ENCODE data around the gene DIAPH1.

The DIAPH1 gene

GRCh38 chr5:141656396-141656795, 37.6 kb upstream of the DIAPH1 start:
- TF ChIP-seq Cebpa-rat (IDR thresholded peaks at IDR 0.05) = no peak
- Histone ChIP-seq H3K36me3 (peaks cover 0 to 81% (median 29%) of the 10 kb centered on the region in 11 experiments; a peak in 14 of 22 replicates), H3K27me3 (no peaks in the 10 kb centered on the region), H3K9ac (no peak overlapping the region), H3K9me3 (replicated peaks in 1 of 11) (peaks cover 0 to 5% (median 0%) of the 10 kb centered on the region in 11 experiments; a peak in 2 of 22 replicates), H3K4me3 (no peak overlapping the region), H4K20me1 (peaks cover 0 to 12% (median 0%) of the 10 kb centered on the region in 11 experiments; a peak in 1 of 22 replicates), H3K4me2 (no peak overlapping the region; a peak in 1 of 22 replicates), H3K27ac (no peak overlapping the region), H3K4me1 (peaks cover 6 to 15% (median 7%) of the 10 kb centered on the region in 10 experiments)

DNA sequence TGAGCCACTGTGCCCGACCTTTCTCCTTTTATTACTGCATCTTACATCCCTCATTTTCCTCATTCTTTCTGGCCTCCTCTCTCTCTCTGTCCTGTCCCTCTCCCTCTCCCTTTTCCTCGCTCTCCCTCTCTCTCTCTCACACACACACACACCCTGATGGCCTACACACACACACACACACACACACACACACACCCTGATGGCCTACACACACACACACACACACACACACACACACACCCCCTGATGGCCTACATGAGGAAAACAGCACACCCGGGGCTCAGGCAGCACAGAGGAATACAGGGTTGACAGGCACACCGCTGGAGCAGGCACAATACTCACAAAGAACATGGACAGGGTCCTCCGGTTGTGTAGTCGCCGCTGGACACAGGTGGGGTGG, 36.2 kb upstream of the DIAPH1 start:
- Histone ChIP-seq H4K20me1 (peaks cover 0 to 12% (median 0%) of the 10 kb centered on the region in 11 experiments; a peak in 1 of 22 replicates), H3K4me1 (peaks cover 7 to 26% (median 16%) of the 10 kb centered on the region in 10 experiments), H3K4me2 (no peak overlapping the region), H3K36me3 (peaks cover 0 to 71% (median 23%) of the 10 kb centered on the region in 11 experiments; a peak in 14 of 22 replicates), H3K27me3 (no peaks in the 10 kb centered on the region), H3K9me3 (replicated peaks in 1 of 11) (peaks cover 0 to 5% (median 0%) of the 10 kb centered on the region in 11 experiments; a peak in 2 of 22 replicates), H3K4me3 (no peak overlapping the region), H3K27ac (no peak overlapping the region), H3K9ac (no peak overlapping the region)
- TF ChIP-seq Cebpa-rat (IDR thresholded peaks at IDR 0.05) = no peak

DNA sequence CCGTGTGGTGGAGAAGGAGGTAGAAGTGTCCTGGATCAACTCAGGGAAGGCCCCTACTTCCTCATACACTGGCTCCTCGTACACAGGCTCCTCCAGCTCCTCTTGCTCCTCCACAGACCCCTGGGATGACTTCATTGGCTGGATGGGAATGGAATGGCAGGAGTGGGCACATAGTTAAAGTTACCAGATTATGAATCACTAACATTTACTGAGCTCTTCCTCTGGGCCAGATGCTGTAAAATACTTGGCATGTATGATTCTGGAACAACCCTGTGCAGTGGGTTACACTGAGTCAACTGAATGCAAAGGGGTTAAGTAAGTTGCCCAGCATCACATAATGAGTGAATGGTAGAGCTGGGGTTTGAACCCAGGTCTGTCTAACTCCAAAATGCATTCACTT, 35.5 kb upstream of the DIAPH1 start:
- Histone ChIP-seq H3K4me3 (no peak overlapping the region), H3K27ac (no peak overlapping the region), H3K4me2 (no peak overlapping the region), H3K4me1 (peaks cover 7 to 33% (median 18%) of the 10 kb centered on the region in 10 experiments), H3K27me3 (no peaks in the 10 kb centered on the region), H3K9me3 (replicated peaks in 1 of 11) (peaks cover 0 to 2% (median 0%) of the 10 kb centered on the region in 11 experiments; a peak in 2 of 22 replicates), H3K36me3 (peaks cover 0 to 64% (median 16%) of the 10 kb centered on the region in 11 experiments; a peak in 13 of 22 replicates), H4K20me1 (peaks cover 0 to 12% (median 0%) of the 10 kb centered on the region in 11 experiments; a peak in 2 of 22 replicates), H3K9ac (no peak overlapping the region)
- TF ChIP-seq Cebpa-rat (IDR thresholded peaks at IDR 0.05) = no peak

DNA sequence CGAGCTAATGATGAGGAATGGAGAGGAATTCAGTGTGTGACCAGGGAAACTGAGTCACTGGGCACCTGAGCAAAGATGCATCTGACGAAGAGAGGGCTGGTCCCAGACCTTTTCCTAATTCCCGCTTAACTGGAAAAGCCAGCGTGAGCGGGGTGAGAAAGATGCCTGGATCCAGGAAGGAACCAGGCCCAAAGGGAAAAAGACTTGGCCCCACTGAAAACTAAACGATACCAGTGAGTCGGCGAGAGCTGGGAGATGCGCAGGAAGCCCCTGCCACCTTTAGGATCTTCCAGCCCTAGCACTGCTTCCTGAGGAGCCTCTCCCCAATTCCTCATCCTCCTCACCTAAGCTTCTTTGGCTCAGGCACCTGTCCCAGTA, 32.9 kb upstream of the DIAPH1 start:
- H3K4me1 ChIP-seq = peaks cover 7 to 28% (median 18%) of the 10 kb centered on the region in 10 experiments
- peaks cover 12 to 62% (median 26%) of the 10 kb centered on the region in 11 experiments; a peak in 21 of 22 replicates for H3K36me3 ChIP-seq
- H3K9me3 ChIP-seq (replicated peaks in 1 of 11) = no peaks in the 10 kb centered on the region
- no peak for TF ChIP-seq Cebpa-rat (IDR thresholded peaks at IDR 0.05)
- peak overlapping the region; percentile 32 to 78 (median 69); a peak in 17 of 22 replicates for H3K27ac ChIP-seq
- peak overlapping the region; percentile 82 to 94 (median 84) for H3K4me2 ChIP-seq
- H3K4me3 ChIP-seq = peak overlapping the region; percentile 56 to 75 (median 66)
- peak overlapping the region; percentile 56 to 79 (median 75); a peak in 21 of 22 replicates for H3K9ac ChIP-seq
- H3K27me3 ChIP-seq = no peaks in the 10 kb centered on the region
- H4K20me1 ChIP-seq = peaks cover 0 to 31% (median 0%) of the 10 kb centered on the region in 11 experiments; a peak in 4 of 22 replicates

- peaks cover 0 to 32% (median 0%) of the 10 kb centered on the region in 11 experiments; a peak in 5 of 22 replicates for H4K20me1 ChIP-seq
- no peak for TF ChIP-seq Cebpa-rat (IDR thresholded peaks at IDR 0.05)
- peak within 1 kb of the TSS; percentile 36 to 78 (median 69); a peak in 21 of 22 replicates for H3K27ac ChIP-seq
- no peaks in the 10 kb centered on the region for H3K9me3 ChIP-seq (replicated peaks in 1 of 11)
- H3K36me3 ChIP-seq = peaks cover 18 to 62% (median 32%) of the 10 kb centered on the region in 11 experiments
- peak within 1 kb of the TSS; percentile 56 to 79 (median 75); a peak in 21 of 22 replicates for H3K9ac ChIP-seq
- H3K27me3 ChIP-seq = no peaks in the 10 kb centered on the region
- peak within 1 kb of the TSS; percentile 56 to 75 (median 66) for H3K4me3 ChIP-seq
- peak within 1 kb of the TSS; percentile 82 to 94 (median 86) for H3K4me2 ChIP-seq
- peaks cover 7 to 28% (median 24%) of the 10 kb centered on the region in 10 experiments for H3K4me1 ChIP-seq
These were observed 32.3 kb upstream of the DIAPH1 start, which contains the start of gene FCHSD1 for GRCh38 chr5:141650851-141651727. TSS of gene FCHSD1 (minus strand) at chr5:141651418. CDS start at chr5:141651368, 50 bp downstream.

GRCh38 chr5:141649972-141650371, 31.2 kb upstream of the DIAPH1 start:
- H3K4me1 ChIP-seq = peaks cover 15 to 34% (median 27%) of the 10 kb centered on the region in 10 experiments
- H3K4me3 ChIP-seq = no peak overlapping the region; a peak in 1 of 20 replicates
- H3K4me2 ChIP-seq = peak overlapping the region in 10 of 11 experiments; percentile 82 to 94 (median 88); a peak in 17 of 22 replicates
- H3K27me3 ChIP-seq = no peaks in the 10 kb centered on the region
- H3K9ac ChIP-seq = peak overlapping the region in 2 of 11 experiments; percentile 0 to 78; a peak in 3 of 22 replicates
- no peak overlapping the region for H3K27ac ChIP-seq
- H3K36me3 ChIP-seq = peaks cover 28 to 62% (median 40%) of the 10 kb centered on the region in 11 experiments
- no peak for TF ChIP-seq Cebpa-rat (IDR thresholded peaks at IDR 0.05)
- no peaks in the 10 kb centered on the region for H3K9me3 ChIP-seq (replicated peaks in 1 of 11)
- H4K20me1 ChIP-seq = peaks cover 0 to 37% (median 0%) of the 10 kb centered on the region in 11 experiments; a peak in 5 of 22 replicates

GRCh38 chr5:141649056-141649688, 30.4 kb upstream of the DIAPH1 start:
- H3K4me3 ChIP-seq = no peak overlapping the region
- H3K27me3 ChIP-seq = no peaks in the 10 kb centered on the region
- peak overlapping the region in 3 of 11 experiments; percentile 86 to 94 (median 94); a peak in 2 of 22 replicates for H3K4me2 ChIP-seq
- H3K4me1 ChIP-seq = peaks cover 15 to 34% (median 30%) of the 10 kb centered on the region in 10 experiments
- peaks cover 36 to 62% (median 42%) of the 10 kb centered on the region in 11 experiments for H3K36me3 ChIP-seq
- TF ChIP-seq Cebpa-rat (IDR thresholded peaks at IDR 0.05) = no peak
- no peak overlapping the region for H3K27ac ChIP-seq
- H4K20me1 ChIP-seq = peaks cover 0 to 44% (median 0%) of the 10 kb centered on the region in 11 experiments; a peak in 5 of 22 replicates
- no peak overlapping the region for H3K9ac ChIP-seq
- H3K9me3 ChIP-seq (replicated peaks in 1 of 11) = no peaks in the 10 kb centered on the region

- H3K27ac ChIP-seq = no peak overlapping the region
- H3K9ac ChIP-seq = no peak overlapping the region
- H3K9me3 ChIP-seq (replicated peaks in 1 of 11) = no peaks in the 10 kb centered on the region
- no peak overlapping the region for H3K4me2 ChIP-seq
- H3K4me1 ChIP-seq = peaks cover 22 to 46% (median 40%) of the 10 kb centered on the region in 10 experiments
- no peak overlapping the region for H3K4me3 ChIP-seq
- TF ChIP-seq Cebpa-rat (IDR thresholded peaks at IDR 0.05) = no peak
- H3K27me3 ChIP-seq = no peaks in the 10 kb centered on the region
- H4K20me1 ChIP-seq = peaks cover 0 to 49% (median 0%) of the 10 kb centered on the region in 11 experiments; a peak in 5 of 22 replicates
- peaks cover 36 to 61% (median 48%) of the 10 kb centered on the region in 11 experiments for H3K36me3 ChIP-seq
These were observed 29.1 kb upstream of the DIAPH1 start for GRCh38 chr5:141647851-141648250.
